Caco-2 (cell line): ENCODE data around the gene IGSF10. TPM values are rescaled to one million over a fixed set of nuclear protein-coding genes. Genes with fewer than 3 reads are reported as not detected.

Source experiments
- BruUV-seq: library from RNA; stranded (reverse); fragments of 400-500 nt; replicated peaks from 2 replicates; lab custom pipeline; 2021; lab: Mats Ljungman, UMichigan
- CTCF ChIA-PET: fragments of 300-600 bp; sonication (Branson Sonifier 250); formaldehyde crosslinking; loops from one replicate; lab custom pipeline; 2022; ENCODE audit warnings: antibody characterized with exemption; lab: Charles Lee
- POLR2A ChIA-PET: fragments of 300-600 bp; sonication (Branson Sonifier 250); formaldehyde crosslinking; loops from one replicate; lab custom pipeline; 2022; ENCODE audit warnings: antibody characterized with exemption; lab: Charles Lee
- DNase-seq, 2 experiments: peaks; one replicate each; pipeline versions ENCODE4 v3.0.0 to v3.0.0-alpha.2; 2020 to 2022
- H3K27me3 ChIP-seq: replicated peaks from 2 replicates; pipeline ENCODE4 v1.6.0; 2011; ENCODE audit warnings: low read length; ENCODE audit not compliant: control insufficient read depth, insufficient read depth
- H3K36me3 ChIP-seq: 2 replicates; pipeline ENCODE4 v1.5.1; 2011; ENCODE audit warnings: low read length; ENCODE audit not compliant: control insufficient read depth, insufficient read depth
- H3K4me1 ChIP-seq: fragments of 250-450 bp; sonication (Bioruptor Pico); 2 replicates; pipeline ENCODE4 v1.5.1; 2020; ENCODE audit warnings: mild to moderate bottlenecking
- H3K4me3 ChIP-seq: 2 replicates; pipeline ENCODE4 v1.5.1; 2011; ENCODE audit warnings: low read depth, mild to moderate bottlenecking, control low read depth, low read length
- H3K9me3 ChIP-seq: fragments of 250-450 bp; sonication (Bioruptor Pico); 2 replicates; pipeline ENCODE4 v1.5.1; 2020; ENCODE audit warnings: mild to moderate bottlenecking, moderate library complexity
- H3K27ac Mint-ChIP-seq: one replicate; pipeline ENCODE4 v1.8.0; 2022; ENCODE audit warnings: mixed read lengths; ENCODE audit not compliant: unreplicated experiment
- H3K27me3 Mint-ChIP-seq: one replicate; pipeline ENCODE4 v1.8.0; 2022; ENCODE audit warnings: mixed read lengths; ENCODE audit not compliant: insufficient read depth, unreplicated experiment
- H3K36me3 Mint-ChIP-seq: one replicate; pipeline ENCODE4 v1.8.0; 2022; ENCODE audit warnings: mild to moderate bottlenecking, mixed read lengths; ENCODE audit not compliant: insufficient read depth, unreplicated experiment
- H3K4me1 Mint-ChIP-seq: one replicate; pipeline ENCODE4 v1.8.0; 2022; ENCODE audit warnings: low read depth, mixed read lengths; ENCODE audit not compliant: unreplicated experiment
- H3K4me3 Mint-ChIP-seq: one replicate; pipeline ENCODE4 v1.8.0; 2022; ENCODE audit warnings: mild to moderate bottlenecking, moderate library complexity, mixed read lengths; ENCODE audit not compliant: unreplicated experiment
- H3K9me3 Mint-ChIP-seq: one replicate; pipeline ENCODE4 v1.8.0; 2022; ENCODE audit warnings: mixed read lengths; ENCODE audit not compliant: unreplicated experiment
- intact Hi-C: fragments of 100-400 bp; cut with micrococcal nuclease; formaldehyde crosslinking; loops from one replicate; pipeline ENCODE4 v1.10.0; 2022; ENCODE audit not compliant: unreplicated experiment
- total RNA-seq: library from RNA; stranded (reverse); gene quantifications from 2 replicates; pipeline ENCODE4 v1.2.3, GENCODE V29; 2022
- TF ChIP-seq, protein P1 (sequence below), 2 experiments: fragments of 200-600 bp in 1 of 2; IDR thresholded peaks; 1 replicate in 1 of 2; 2 replicates in 1 of 2; pipeline versions ENCODE4 v1.5.1 to v1.8.0; 2011 to 2022; ENCODE audit warnings: antibody characterized with exemption in 1 of 2, control low read depth in 1 of 2, inconsistent platforms in 1 of 2, low read depth in 1 of 2, low read length in 1 of 2, mild to moderate bottlenecking in 1 of 2, moderate library complexity in 1 of 2; ENCODE audit not compliant: insufficient read depth in 1 of 2, severe bottlenecking in 1 of 2, unreplicated experiment in 1 of 2

IGSF10 gene
- total RNA-seq, 1 experiment from 2014 or later = 2.6 TPM

DNA sequence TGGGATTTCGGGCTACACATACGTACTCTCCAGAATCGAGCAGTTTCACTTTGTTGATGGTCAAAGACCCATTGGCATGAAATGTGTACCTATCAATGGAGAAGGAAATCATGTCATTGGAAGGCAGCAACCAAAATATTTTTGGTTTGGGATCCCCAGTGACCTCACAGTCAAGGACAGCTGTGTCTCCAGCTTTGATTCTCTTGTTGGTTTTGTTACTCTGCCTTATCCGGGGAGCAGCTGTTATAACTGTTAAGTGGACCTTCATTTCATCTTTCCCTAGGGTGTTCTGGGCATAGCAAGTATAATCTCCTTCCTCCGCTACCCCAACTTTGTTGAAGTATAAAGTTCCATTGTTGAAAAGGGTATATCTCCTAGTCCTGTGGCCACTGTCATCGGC lies 23.0 kb downstream of the IGSF10 start:
- Mint-ChIP-seq H3K9me3 (no peaks in the 10 kb centered on the region), H3K36me3 (no peaks in the 10 kb centered on the region), H3K27ac (no peak overlapping the region), H3K4me3 (no peak overlapping the region), H3K4me1 (no peaks in the 10 kb centered on the region), H3K27me3 (no peaks in the 10 kb centered on the region)
- H3K9me3 ChIP-seq = no peaks in the 10 kb centered on the region
- intact Hi-C loops = no loop called here
- ChIA-PET CTCF (no interaction called here), POLR2A (no interaction called here)
- H3K4me1 ChIP-seq = no peaks in the 10 kb centered on the region
- H3K4me3 ChIP-seq = no peak overlapping the region
- TF ChIP-seq, protein P1, sequence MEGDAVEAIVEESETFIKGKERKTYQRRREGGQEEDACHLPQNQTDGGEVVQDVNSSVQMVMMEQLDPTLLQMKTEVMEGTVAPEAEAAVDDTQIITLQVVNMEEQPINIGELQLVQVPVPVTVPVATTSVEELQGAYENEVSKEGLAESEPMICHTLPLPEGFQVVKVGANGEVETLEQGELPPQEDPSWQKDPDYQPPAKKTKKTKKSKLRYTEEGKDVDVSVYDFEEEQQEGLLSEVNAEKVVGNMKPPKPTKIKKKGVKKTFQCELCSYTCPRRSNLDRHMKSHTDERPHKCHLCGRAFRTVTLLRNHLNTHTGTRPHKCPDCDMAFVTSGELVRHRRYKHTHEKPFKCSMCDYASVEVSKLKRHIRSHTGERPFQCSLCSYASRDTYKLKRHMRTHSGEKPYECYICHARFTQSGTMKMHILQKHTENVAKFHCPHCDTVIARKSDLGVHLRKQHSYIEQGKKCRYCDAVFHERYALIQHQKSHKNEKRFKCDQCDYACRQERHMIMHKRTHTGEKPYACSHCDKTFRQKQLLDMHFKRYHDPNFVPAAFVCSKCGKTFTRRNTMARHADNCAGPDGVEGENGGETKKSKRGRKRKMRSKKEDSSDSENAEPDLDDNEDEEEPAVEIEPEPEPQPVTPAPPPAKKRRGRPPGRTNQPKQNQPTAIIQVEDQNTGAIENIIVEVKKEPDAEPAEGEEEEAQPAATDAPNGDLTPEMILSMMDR (IDR thresholded peaks at IDR 0.05; ENCODE audit: insufficient read depth in 1 of 2, low read depth in 1 of 2, low read length in 1 of 2, severe bottlenecking in 1 of 2, unreplicated experiment in 1 of 2) = no peak
- no TSS peak for BruUV-seq
- DNase-seq = no peak
- no peaks in the 10 kb centered on the region for H3K27me3 ChIP-seq
- H3K36me3 ChIP-seq = no peaks in the 10 kb centered on the region

DNA sequence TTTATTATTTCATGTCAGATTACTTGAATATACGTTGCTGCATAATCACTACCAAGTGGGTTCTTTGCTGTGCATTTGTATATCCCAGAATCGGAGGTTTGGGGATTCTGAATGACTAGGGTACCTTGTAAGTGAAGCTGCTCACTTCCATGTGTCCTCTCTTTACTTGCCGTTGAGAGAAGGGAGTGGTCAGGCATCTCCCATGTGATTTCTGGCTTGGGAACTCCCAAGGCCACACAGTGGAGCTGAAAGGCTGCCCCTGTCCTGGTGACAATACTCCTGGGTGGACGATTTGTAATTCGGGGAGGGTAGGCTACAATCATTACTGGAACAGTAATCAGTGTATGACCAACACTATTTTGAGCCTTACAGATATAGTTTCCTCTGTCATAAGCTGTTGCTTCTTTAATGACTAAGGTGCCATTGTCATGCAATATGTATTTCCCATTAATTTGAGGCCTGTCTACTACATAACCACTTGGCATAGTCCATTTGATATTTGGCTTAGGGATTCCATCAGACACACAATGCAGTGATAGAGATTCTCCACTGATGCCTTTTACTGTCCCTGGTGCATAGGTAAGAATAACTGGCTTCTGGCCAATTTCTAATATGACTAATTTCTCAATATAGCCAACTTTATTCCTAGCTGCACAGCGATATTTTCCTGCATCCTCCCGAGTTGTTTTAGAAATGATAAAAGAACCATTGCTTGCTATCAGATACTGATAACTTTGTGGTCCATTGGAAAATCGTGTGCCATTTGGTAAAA lies 24.0 kb downstream of the IGSF10 start:
- Histone ChIP-seq H3K36me3 (no peaks in the 10 kb centered on the region), H3K4me3 (no peak overlapping the region), H3K27me3 (no peaks in the 10 kb centered on the region), H3K9me3 (no peaks in the 10 kb centered on the region), H3K4me1 (no peaks in the 10 kb centered on the region)
- Mint-ChIP-seq H3K27ac (no peak overlapping the region), H3K4me1 (no peaks in the 10 kb centered on the region), H3K4me3 (no peak overlapping the region), H3K36me3 (no peaks in the 10 kb centered on the region), H3K27me3 (no peaks in the 10 kb centered on the region), H3K9me3 (no peaks in the 10 kb centered on the region)
- BruUV-seq = no TSS peak
- intact Hi-C loops = no loop called here
- DNase-seq = no peak
- TF ChIP-seq, protein P1 (IDR thresholded peaks at IDR 0.05; ENCODE audit: insufficient read depth in 1 of 2, low read depth in 1 of 2, low read length in 1 of 2, severe bottlenecking in 1 of 2, unreplicated experiment in 1 of 2) = no peak
- CTCF ChIA-PET = no interaction called here
- POLR2A ChIA-PET = no interaction called here

DNA sequence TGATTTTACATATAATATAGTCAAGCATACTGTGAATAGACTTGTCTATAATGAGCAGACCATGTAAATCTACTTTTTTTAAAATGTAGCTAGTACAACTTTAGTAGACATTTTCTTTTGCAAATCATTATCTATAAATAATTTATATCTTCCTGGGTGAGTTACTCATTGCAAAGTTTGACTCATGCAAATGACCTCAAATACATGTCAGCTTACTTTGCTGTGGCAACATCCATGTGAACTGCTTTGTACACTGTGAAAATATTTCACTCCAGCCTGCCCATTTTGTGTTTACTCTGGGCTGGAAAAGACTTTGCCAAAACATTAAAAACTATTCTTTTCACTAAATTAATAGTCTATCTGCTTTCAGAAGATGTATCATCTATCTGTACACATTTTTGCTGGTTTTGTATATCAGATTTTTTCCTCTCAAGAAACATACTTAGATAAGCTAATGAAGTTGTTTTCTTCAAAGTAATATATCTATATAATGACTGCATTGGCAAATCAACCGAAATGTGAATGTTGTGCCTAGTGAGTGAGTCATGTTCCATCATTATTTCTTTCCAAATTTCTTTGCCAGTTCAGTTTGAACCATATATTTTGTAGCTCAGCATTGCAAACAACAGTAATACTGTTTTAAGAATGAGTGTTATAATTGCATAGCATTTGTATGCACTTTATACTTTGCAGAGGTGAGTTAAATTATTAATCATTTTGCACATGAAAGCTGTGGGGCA lies 26.5 kb downstream of the IGSF10 start:
- H3K4me3 Mint-ChIP-seq = no peak overlapping the region
- Histone ChIP-seq H3K4me3 (no peak overlapping the region), H3K4me1 (no peaks in the 10 kb centered on the region), H3K9me3 (no peaks in the 10 kb centered on the region), H3K27me3 (no peaks in the 10 kb centered on the region), H3K36me3 (no peaks in the 10 kb centered on the region)
- H3K36me3 Mint-ChIP-seq = no peaks in the 10 kb centered on the region
- no peaks in the 10 kb centered on the region for H3K27me3 Mint-ChIP-seq
- intact Hi-C loops = no loop called here
- POLR2A ChIA-PET = no interaction called here
- TF ChIP-seq, protein P1 (IDR thresholded peaks at IDR 0.05; ENCODE audit: insufficient read depth in 1 of 2, low read depth in 1 of 2, low read length in 1 of 2, severe bottlenecking in 1 of 2, unreplicated experiment in 1 of 2) = no peak
- no TSS peak for BruUV-seq
- DNase-seq = no peak
- H3K27ac Mint-ChIP-seq = no peak overlapping the region
- H3K4me1 Mint-ChIP-seq = no peaks in the 10 kb centered on the region
- H3K9me3 Mint-ChIP-seq = no peaks in the 10 kb centered on the region
- CTCF ChIA-PET = no interaction called here
